K562 (cell line): Measurements from ENCODE around the gene NR0B2. TPM values are rescaled to one million over a fixed set of nuclear protein-coding genes. Genes with fewer than 3 reads are reported as not detected.

Experiments
- CXXC5 ChIP-seq: fragments of 250-450 bp; sonication (Bioruptor Pico); IDR thresholded peaks from 2 replicates; pipeline ENCODE4 v1.8.0; 2022; ENCODE audit warnings: inconsistent platforms, mild to moderate bottlenecking, moderate library complexity
- DIDO1 ChIP-seq: fragments of 450-650 bp; IDR thresholded peaks from 2 replicates; pipeline ENCODE4 v1.6.1; 2016; ENCODE audit warnings: low read depth, missing biosample characterization, missing genetic modification characterization
- GATA2 ChIP-seq: sonication (generic); formaldehyde crosslinking; IDR thresholded peaks from 2 replicates; pipeline ENCODE4 v1.4.0; 2020; ENCODE audit warnings: mild to moderate bottlenecking, missing genetic modification reagents
- HDAC6 ChIP-seq: IDR thresholded peaks from 2 replicates; pipeline ENCODE4 v1.6.1; 2012; ENCODE audit warnings: low read depth, mild to moderate bottlenecking, control low read depth, inconsistent platforms, low read length, moderate library complexity
- JUN ChIP-seq, 2 experiments: sonication (generic) in 1 of 2; formaldehyde crosslinking in 1 of 2; IDR thresholded peaks; 2 replicates each; pipeline versions ENCODE4 v1.6.1 to v1.8.0; 2012 to 2022; ENCODE audit warnings: borderline replicate concordance in 2 of 2, mild to moderate bottlenecking in 2 of 2, improper control_type of control experiment in 1 of 2, low read depth in 1 of 2, low read length in 1 of 2, missing genetic modification reagents in 1 of 2
- RBBP5 ChIP-seq: fragments of 200-600 bp; sonication (generic); IDR thresholded peaks from 2 replicates; pipeline ENCODE4 v1.6.1; 2012; ENCODE audit warnings: borderline replicate concordance, mild to moderate bottlenecking, low read length, control low read depth, inconsistent platforms; ENCODE audit not compliant: insufficient read depth, poor library complexity, severe bottlenecking
- STAG1 ChIP-seq: sonication (generic); formaldehyde crosslinking; IDR thresholded peaks from 2 replicates; pipeline ENCODE4 v1.5.0; 2020; ENCODE audit warnings: missing genetic modification reagents, borderline replicate concordance
- TBL1XR1 ChIP-seq, 2 experiments: IDR thresholded peaks; 2 replicates each; pipeline ENCODE4 v1.6.1; 2012; ENCODE audit warnings: improper control_type of control experiment in 2 of 2, low read length in 2 of 2, mild to moderate bottlenecking in 1 of 2
- ZFP1 ChIP-seq: fragments of 450-650 bp; formaldehyde crosslinking; IDR thresholded peaks from 2 replicates; pipeline ENCODE4 v1.4.0; 2020; ENCODE audit warnings: mild to moderate bottlenecking, mixed read lengths
- ZFPM2 ChIP-seq: fragments of 250-450 bp; sonication (Bioruptor Pico); IDR thresholded peaks from 2 replicates; pipeline ENCODE4 v1.5.1; 2022; ENCODE audit warnings: mild to moderate bottlenecking
- ZKSCAN1 ChIP-seq: fragments of 150-350 bp; IDR thresholded peaks from 2 replicates; pipeline ENCODE4 v1.6.1; 2016; ENCODE audit warnings: low read depth, low read length
- ZNF197 ChIP-seq: fragments of 200-800 bp; sonication (Bioruptor generic); IDR thresholded peaks from 2 replicates; pipeline ENCODE4 v1.6.1; 2016; ENCODE audit warnings: low read depth, missing genetic modification characterization, missing compliant biosample characterization
- polyA plus RNA-seq, 8 experiments: library from polyadenylated mRNA; depleted of rRNA in 4 of 8; stranded (reverse) in 5 of 8; unstranded in 3 of 8; fragments of >200 nt; fragmentation: Nextera tagmentation in 2 of 8; fragmentation: Illumina TruSeq in 1 of 8; extraction: Ambion mirVana in 2 of 8; extraction: Trizol in 1 of 8; gene quantifications; 2 replicates each; pipeline versions ENCODE4 v1.2.1 to v1.2.3, GENCODE V29; 2011 to 2014; ENCODE audit warnings: inconsistent platforms in 1 of 8, missing spikeins in 1 of 8
- total RNA-seq, 7 experiments: library from RNA; depleted of rRNA in 6 of 7; stranded (reverse); fragments of >200 nt in 6 of 7; fragmentation: Illumina TruSeq in 2 of 7; extraction: Trizol in 2 of 7; gene quantifications; 2 replicates each; pipeline versions ENCODE4 v1.2.1 to v1.2.3, GENCODE V29; 2011 to 2021; ENCODE audit warnings: low replicate concordance in 1 of 7
- TF ChIP-seq, protein P1 (sequence below): sonication (generic); formaldehyde crosslinking; IDR thresholded peaks from 2 replicates; pipeline ENCODE4 v1.8.1; 2023; ENCODE audit warnings: missing genetic modification reagents, mild to moderate bottlenecking, borderline replicate concordance
- TF ChIP-seq, protein P2 (sequence below): fragments of 250-450 bp; sonication (Bioruptor Pico); IDR thresholded peaks from 2 replicates; pipeline ENCODE4 v1.9.0; 2021; ENCODE audit warnings: mild to moderate bottlenecking
- TF ChIP-seq, protein P3 (sequence below): fragments of 250-450 bp; sonication (Bioruptor Pico); IDR thresholded peaks from 2 replicates; pipeline ENCODE4 v1.4.0; 2020; ENCODE audit warnings: borderline replicate concordance
- TF ChIP-seq, protein P4 (sequence below), 2 experiments: fragments of 200-800 bp in 1 of 2; sonication (Bioruptor generic) in 1 of 2; sonication (generic) in 1 of 2; formaldehyde crosslinking in 1 of 2; IDR thresholded peaks in 1 of 2; conservative IDR thresholded peaks in 1 of 2; 2 replicates each; pipeline versions ENCODE4 v1.5.0 to v1.6.1; 2016 to 2020; ENCODE audit warnings: missing compliant biosample characterization in 1 of 2, missing genetic modification characterization in 1 of 2, missing genetic modification reagents in 1 of 2

Gene NR0B2
- total and polyA plus RNA-seq, 9 of the 15 experiments (the other 6 are each of a cell fraction or from before 2014, with no cell fraction given) = not detected

DNA sequence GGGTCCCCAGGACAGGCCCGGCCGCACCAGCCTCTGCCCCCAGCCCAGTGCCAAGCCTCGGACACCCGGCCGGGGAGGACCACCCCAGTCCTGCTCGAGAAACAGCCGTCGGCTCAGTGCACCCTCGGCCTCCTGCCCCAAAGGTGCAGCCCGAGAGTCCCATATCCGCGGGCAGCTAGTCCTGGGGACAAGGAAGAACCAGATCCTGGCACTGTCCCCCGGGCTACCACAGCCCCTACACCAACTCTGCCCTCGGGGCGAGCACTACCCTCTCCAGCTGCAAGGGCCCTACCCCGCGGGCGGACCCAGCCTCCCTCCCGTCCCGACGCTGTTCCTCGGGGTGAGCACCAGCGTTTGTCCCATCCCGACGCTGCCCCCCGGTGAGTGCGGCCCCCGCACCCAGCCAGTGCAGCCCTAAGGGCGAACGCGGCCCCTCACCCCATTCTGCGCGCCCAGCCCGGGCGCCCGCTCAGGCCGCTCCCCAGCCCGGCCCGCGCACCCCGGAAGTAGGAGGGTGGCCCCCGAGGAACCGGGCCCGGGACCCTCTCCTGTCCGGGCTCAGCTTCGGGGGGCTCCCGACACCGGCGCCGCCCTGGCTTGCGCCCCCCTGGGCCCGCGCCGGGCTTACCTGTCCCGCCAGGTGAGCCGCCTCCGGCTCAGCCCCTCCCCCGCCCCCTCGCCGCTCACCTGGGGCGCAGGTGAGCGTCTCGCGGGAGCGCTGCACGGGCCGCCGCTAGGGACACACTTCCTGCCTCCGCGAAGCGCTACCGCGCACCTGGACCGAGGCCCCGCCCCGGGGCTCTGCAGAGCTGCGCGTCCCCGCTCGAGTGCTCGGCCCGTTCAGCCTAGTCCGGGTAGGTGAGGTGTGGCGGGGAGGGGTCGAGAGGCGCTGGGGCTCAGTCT lies 46.2 kb upstream of the NR0B2 start, which contains the start of gene KDF1 (continued):
- TF ChIP-seq, protein P1, sequence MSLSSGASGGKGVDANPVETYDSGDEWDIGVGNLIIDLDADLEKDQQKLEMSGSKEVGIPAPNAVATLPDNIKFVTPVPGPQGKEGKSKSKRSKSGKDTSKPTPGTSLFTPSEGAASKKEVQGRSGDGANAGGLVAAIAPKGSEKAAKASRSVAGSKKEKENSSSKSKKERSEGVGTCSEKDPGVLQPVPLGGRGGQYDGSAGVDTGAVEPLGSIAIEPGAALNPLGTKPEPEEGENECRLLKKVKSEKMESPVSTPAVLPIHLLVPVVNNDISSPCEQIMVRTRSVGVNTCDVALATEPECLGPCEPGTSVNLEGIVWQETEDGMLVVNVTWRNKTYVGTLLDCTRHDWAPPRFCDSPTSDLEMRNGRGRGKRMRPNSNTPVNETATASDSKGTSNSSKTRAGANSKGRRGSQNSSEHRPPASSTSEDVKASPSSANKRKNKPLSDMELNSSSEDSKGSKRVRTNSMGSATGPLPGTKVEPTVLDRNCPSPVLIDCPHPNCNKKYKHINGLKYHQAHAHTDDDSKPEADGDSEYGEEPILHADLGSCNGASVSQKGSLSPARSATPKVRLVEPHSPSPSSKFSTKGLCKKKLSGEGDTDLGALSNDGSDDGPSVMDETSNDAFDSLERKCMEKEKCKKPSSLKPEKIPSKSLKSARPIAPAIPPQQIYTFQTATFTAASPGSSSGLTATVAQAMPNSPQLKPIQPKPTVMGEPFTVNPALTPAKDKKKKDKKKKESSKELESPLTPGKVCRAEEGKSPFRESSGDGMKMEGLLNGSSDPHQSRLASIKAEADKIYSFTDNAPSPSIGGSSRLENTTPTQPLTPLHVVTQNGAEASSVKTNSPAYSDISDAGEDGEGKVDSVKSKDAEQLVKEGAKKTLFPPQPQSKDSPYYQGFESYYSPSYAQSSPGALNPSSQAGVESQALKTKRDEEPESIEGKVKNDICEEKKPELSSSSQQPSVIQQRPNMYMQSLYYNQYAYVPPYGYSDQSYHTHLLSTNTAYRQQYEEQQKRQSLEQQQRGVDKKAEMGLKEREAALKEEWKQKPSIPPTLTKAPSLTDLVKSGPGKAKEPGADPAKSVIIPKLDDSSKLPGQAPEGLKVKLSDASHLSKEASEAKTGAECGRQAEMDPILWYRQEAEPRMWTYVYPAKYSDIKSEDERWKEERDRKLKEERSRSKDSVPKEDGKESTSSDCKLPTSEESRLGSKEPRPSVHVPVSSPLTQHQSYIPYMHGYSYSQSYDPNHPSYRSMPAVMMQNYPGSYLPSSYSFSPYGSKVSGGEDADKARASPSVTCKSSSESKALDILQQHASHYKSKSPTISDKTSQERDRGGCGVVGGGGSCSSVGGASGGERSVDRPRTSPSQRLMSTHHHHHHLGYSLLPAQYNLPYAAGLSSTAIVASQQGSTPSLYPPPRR (CRISPR knock-in tag) = no peak
- TF ChIP-seq ZFP1 (CRISPR knock-in tag) = no peak
- no peak for TF ChIP-seq ZFPM2 (CRISPR knock-in tag)
- TF ChIP-seq RBBP5 = peak; percentile 58
- TF ChIP-seq GATA2 = no peak
- peak; percentile 13; the same call in 1 of the 2 replicates for TF ChIP-seq STAG1 (CRISPR knock-in tag)
- TF ChIP-seq, protein P2, sequence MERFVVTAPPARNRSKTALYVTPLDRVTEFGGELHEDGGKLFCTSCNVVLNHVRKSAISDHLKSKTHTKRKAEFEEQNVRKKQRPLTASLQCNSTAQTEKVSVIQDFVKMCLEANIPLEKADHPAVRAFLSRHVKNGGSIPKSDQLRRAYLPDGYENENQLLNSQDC (CRISPR knock-in tag) = no peak
- no peak for TF ChIP-seq TBL1XR1 (IDR thresholded peaks at IDR 0.05; ENCODE audit: low read length in 2 of 2)
- TF ChIP-seq, protein P3, sequence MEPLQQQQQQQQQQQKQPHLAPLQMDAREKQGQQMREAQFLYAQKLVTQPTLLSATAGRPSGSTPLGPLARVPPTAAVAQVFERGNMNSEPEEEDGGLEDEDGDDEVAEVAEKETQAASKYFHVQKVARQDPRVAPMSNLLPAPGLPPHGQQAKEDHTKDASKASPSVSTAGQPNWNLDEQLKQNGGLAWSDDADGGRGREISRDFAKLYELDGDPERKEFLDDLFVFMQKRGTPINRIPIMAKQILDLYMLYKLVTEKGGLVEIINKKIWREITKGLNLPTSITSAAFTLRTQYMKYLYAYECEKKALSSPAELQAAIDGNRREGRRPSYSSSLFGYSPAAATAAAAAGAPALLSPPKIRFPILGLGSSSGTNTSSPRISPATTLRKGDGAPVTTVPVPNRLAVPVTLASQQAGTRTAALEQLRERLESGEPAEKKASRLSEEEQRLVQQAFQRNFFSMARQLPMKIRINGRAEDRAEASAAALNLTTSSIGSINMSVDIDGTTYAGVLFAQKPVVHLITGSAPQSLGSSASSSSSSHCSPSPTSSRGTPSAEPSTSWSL (CRISPR knock-in tag) = no peak
- TF ChIP-seq, protein P4, sequence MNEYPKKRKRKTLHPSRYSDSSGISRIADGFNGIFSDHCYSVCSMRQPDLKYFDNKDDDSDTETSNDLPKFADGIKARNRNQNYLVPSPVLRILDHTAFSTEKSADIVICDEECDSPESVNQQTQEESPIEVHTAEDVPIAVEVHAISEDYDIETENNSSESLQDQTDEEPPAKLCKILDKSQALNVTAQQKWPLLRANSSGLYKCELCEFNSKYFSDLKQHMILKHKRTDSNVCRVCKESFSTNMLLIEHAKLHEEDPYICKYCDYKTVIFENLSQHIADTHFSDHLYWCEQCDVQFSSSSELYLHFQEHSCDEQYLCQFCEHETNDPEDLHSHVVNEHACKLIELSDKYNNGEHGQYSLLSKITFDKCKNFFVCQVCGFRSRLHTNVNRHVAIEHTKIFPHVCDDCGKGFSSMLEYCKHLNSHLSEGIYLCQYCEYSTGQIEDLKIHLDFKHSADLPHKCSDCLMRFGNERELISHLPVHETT (CRISPR knock-in tag; conservative IDR thresholded peaks at IDR 0.05 in 1 of 2, IDR thresholded peaks at IDR 0.05 in 1 of 2) = no peak
- no peak for TF ChIP-seq ZKSCAN1
- TF ChIP-seq JUN (IDR thresholded peaks at IDR 0.05; ENCODE audit: borderline replicate concordance, low read depth, low read length) = no peak
- no peak; the same call in 1 of the 2 replicates for TF ChIP-seq JUN (CRISPR knock-in tag; IDR thresholded peaks at IDR 0.05; ENCODE audit: borderline replicate concordance)
- TF ChIP-seq HDAC6 = no peak
- TF ChIP-seq CXXC5 (CRISPR knock-in tag) = peak; percentile 89
- no peak for TF ChIP-seq ZNF197 (CRISPR knock-in tag)
- no peak for TF ChIP-seq DIDO1 (tag)
